ENCODE measurements around the gene ENG. TPM values are rescaled to one million over a fixed set of nuclear protein-coding genes. Genes with fewer than 3 reads are reported as not detected.
"Not testable (repeated sequence)": the region's sequence is repeated elsewhere in the genome, so short reads cannot be mapped to it uniquely, and the experiment has no call there.

Gene ENG
- total RNA-seq, 1 donor from 2014 or later, result 3.3 TPM

DNA sequence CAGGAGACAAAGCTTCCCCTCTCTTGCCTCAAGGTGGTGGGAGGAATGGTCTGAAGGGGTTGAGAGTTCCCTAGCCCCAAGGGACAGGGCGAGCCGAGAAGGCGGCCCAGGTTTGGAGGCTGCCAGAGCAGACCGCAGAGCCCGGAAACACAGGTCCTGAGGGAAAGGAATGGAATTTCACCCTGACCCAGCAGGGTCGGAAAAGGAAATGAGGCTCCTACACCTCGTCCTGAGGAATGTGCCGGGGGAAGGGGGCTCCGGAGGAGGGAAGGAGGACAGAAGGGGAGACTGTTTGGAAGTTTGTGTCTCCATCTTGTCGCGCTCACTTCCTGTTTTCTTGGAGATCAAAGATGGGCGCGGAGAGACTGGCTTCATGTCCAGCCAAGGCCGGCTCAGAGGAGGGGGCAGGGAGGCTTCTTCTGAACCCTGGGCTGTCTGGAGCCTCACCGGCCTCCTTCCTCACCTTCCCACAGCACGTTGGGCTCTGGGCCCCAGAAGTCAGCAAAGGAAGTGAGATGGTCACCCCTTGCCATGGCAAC is 9.6 kb downstream of the ENG start:
- no peaks in the 10 kb centered on the region for H3K4me1 Mint-ChIP-seq
- TF ChIP-seq CTCF (conservative IDR thresholded peaks at IDR 0.05), result no peak
- H3K36me3 Mint-ChIP-seq (ENCODE audit: low read depth), result peaks cover 2% of the 10 kb centered on the region
- no peaks in the 10 kb centered on the region for H3K9me3 Mint-ChIP-seq
- no peak overlapping the region for H3K4me3 Mint-ChIP-seq
- H3K27me3 Mint-ChIP-seq (ENCODE audit: low read depth), result no peaks in the 10 kb centered on the region
- H3K27ac Mint-ChIP-seq (ENCODE audit: unreplicated experiment), result peak overlapping the region; percentile 50
- DNase-seq (ENCODE audit: low read depth, low spot score), result no peak

GRCh38 chr9:127841087-127841835 is 13.2 kb downstream of the ENG start:
- Mint-ChIP-seq H3K4me3 (no peak overlapping the region), H3K27ac (ENCODE audit: unreplicated experiment) (no peak overlapping the region), H3K36me3 (ENCODE audit: low read depth) (no peaks in the 10 kb centered on the region), H3K9me3 (no peaks in the 10 kb centered on the region), H3K4me1 (peaks cover 16% of the 10 kb centered on the region), H3K27me3 (ENCODE audit: low read depth) (no peaks in the 10 kb centered on the region)
- no peak for TF ChIP-seq CTCF (conservative IDR thresholded peaks at IDR 0.05)
- DNase-seq (ENCODE audit: low read depth, low spot score), result no peak

DNA sequence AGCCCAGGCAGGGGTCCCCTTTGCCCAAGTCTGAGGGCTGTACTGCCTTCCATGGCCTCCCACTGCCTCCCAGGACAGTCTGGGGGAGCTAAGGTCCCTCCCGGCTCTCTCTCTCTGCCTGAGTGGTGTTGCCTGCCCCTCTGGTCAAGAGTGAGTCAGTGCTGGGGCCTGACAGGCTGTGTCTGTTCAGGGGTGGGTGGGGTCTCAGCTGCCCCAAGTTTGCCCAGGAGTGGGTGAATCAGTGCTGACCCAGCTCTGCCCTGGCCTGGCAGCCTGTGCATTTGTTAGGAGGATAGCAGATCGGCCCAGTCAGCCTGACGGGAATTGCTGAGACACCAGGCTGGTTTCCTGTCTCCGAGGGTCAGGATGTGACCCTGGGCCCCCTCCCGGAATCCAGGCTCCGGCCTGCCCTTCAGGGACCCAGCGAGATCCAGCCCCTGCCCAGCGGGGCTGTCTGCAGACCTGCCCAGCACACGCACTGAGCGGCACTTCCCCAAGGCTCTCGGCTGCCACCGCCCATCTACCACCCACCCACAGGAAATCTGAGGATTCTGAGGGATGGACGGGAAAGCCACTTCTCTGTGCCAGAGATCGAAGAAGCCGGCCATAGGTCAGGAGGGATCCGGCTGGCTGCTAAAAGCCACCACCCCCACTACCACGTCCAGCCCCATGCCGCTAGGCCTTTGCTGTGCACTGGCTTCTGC is 15.9 kb downstream of the ENG start:
- Mint-ChIP-seq H3K36me3 (ENCODE audit: low read depth) (no peaks in the 10 kb centered on the region), H3K9me3 (no peaks in the 10 kb centered on the region), H3K27ac (ENCODE audit: unreplicated experiment) (no peak overlapping the region), H3K4me1 (peaks cover 16% of the 10 kb centered on the region), H3K4me3 (no peak overlapping the region), H3K27me3 (ENCODE audit: low read depth) (no peaks in the 10 kb centered on the region)
- TF ChIP-seq CTCF (conservative IDR thresholded peaks at IDR 0.05), result no peak
- DNase-seq (ENCODE audit: low read depth, low spot score), result peak; percentile 22

- Mint-ChIP-seq H3K4me1 (peaks cover 16% of the 10 kb centered on the region), H3K4me3 (no peak overlapping the region), H3K27ac (ENCODE audit: unreplicated experiment) (no peak overlapping the region), H3K36me3 (ENCODE audit: low read depth) (no peaks in the 10 kb centered on the region), H3K27me3 (ENCODE audit: low read depth) (no peaks in the 10 kb centered on the region), H3K9me3 (no peaks in the 10 kb centered on the region)
- no peak for DNase-seq (ENCODE audit: low read depth, low spot score)
- TF ChIP-seq CTCF (conservative IDR thresholded peaks at IDR 0.05), result no peak
These were observed 17.1 kb downstream of the ENG start for GRCh38 chr9:127837346-127837745.

DNA sequence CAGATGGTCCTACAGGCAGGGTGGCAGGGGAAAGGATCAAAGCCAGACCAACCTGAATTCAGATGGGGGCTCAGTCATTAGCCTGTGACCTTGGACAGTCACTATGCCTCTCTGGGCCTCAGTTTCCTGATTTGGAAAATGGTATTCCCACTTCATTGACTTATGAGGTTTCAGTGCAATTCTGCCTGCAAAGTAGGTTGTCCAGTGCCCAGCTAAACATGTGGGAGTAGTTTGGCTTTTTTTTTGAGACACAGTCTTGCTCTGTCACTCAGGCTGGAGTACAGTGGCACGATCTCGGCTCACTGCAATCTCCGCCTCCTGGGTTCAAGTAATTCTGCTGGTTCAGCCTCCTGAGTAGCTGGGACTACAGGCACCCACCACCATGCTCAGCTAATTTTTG is 17.9 kb downstream of the ENG start:
- H3K27ac Mint-ChIP-seq (ENCODE audit: unreplicated experiment); H3K36me3 Mint-ChIP-seq (ENCODE audit: low read depth); H3K4me3 Mint-ChIP-seq; DNase-seq (ENCODE audit: low read depth, low spot score); H3K27me3 Mint-ChIP-seq (ENCODE audit: low read depth); H3K9me3 Mint-ChIP-seq: not testable (repeated sequence)
- peaks cover 16% of the 10 kb centered on the region for H3K4me1 Mint-ChIP-seq
